GM23248 (cell line): ENCODE measurements around the gene CSHL1. TPM values are rescaled to one million over a fixed set of nuclear protein-coding genes. Genes with fewer than 3 reads are reported as not detected.
"Not testable (repeated sequence)": the region's sequence is repeated elsewhere in the genome, so short reads cannot be mapped to it uniquely, and the experiment has no call there.

ENCODE experiments used
- DNase-seq: peaks from one replicate; pipeline ENCODE4 v3.0.0-alpha.2; 2015
- H2AFZ ChIP-seq: fragments of 200-600 bp; sonication (generic); 2 replicates; pipeline ENCODE4 v1.6.1; 2016; ENCODE audit warnings: antibody characterized with exemption
- H3F3A ChIP-seq: fragments of 200-600 bp; sonication (generic); 2 replicates; pipeline ENCODE4 v1.6.1; 2016; ENCODE audit warnings: mild to moderate bottlenecking, antibody characterized with exemption, mixed run types; ENCODE audit not compliant: insufficient read depth
- H3K27ac ChIP-seq: fragments of 200-600 bp; sonication (generic); 2 replicates; pipeline ENCODE4 v1.5.1; 2016; ENCODE audit warnings: mild to moderate bottlenecking
- H3K27me3 ChIP-seq: fragments of 200-600 bp; sonication (generic); replicated peaks from 2 replicates; pipeline ENCODE4 v1.6.1; 2016; ENCODE audit warnings: mild to moderate bottlenecking; ENCODE audit not compliant: insufficient read depth
- H3K36me3 ChIP-seq: fragments of 200-600 bp; sonication (generic); 2 replicates; pipeline ENCODE4 v1.6.1; 2016; ENCODE audit warnings: low read depth, mild to moderate bottlenecking
- H3K4me1 ChIP-seq: fragments of 200-600 bp; sonication (generic); 2 replicates; pipeline ENCODE4 v1.6.1; 2016; ENCODE audit warnings: mild to moderate bottlenecking; ENCODE audit not compliant: insufficient read depth
- H3K4me2 ChIP-seq: fragments of 200-600 bp; sonication (generic); one replicate; pipeline ENCODE4 v1.6.1; 2016; ENCODE audit warnings: mild to moderate bottlenecking; ENCODE audit not compliant: unreplicated experiment
- H3K4me3 ChIP-seq: fragments of 200-600 bp; sonication (generic); 2 replicates; pipeline ENCODE4 v1.5.1; 2016; ENCODE audit warnings: mild to moderate bottlenecking
- H3K79me2 ChIP-seq: fragments of 200-600 bp; sonication (generic); 2 replicates; pipeline ENCODE4 v1.6.1; 2016; ENCODE audit warnings: mild to moderate bottlenecking; ENCODE audit not compliant: insufficient read depth
- H3K9ac ChIP-seq: fragments of 200-600 bp; sonication (generic); 2 replicates; pipeline ENCODE4 v1.6.1; 2016; ENCODE audit warnings: mild to moderate bottlenecking
- H3K9me2 ChIP-seq: fragments of 200-600 bp; sonication (generic); 2 replicates; pipeline ENCODE4 v1.6.1; 2016; ENCODE audit warnings: mixed run types, mild to moderate bottlenecking, moderate library complexity; ENCODE audit not compliant: insufficient read depth
- H3K9me3 ChIP-seq: fragments of 200-600 bp; sonication (generic); one replicate; pipeline ENCODE4 v1.6.1; 2017; ENCODE audit warnings: low read depth
- H4K20me1 ChIP-seq: fragments of 200-600 bp; sonication (generic); 2 replicates; pipeline ENCODE4 v1.6.0; 2016; ENCODE audit not compliant: insufficient read depth
- WGBS, 2 experiments: methylation state at CpG; one replicate each; pipeline ENCODE4 v1.1.6; 2015 to 2017; ENCODE audit warnings: low lambda C conversion rate in 2 of 2, low coverage in 1 of 2; ENCODE audit errors: missing lambda C conversion rate in 2 of 2; 5-methylcytosine and 5-hydroxymethylcytosine counted together
- in situ Hi-C: fragments of 300-500 bp; cut with MboI; formaldehyde crosslinking; loops from 2 replicates; pipeline ENCODE4 v1.15.0; 2020
- polyA plus RNA-seq: library from polyadenylated mRNA; unstranded; fragments of >200 nt; fragmentation: Nextera tagmentation; extraction: Ambion mirVana; gene quantifications from 2 replicates; pipeline ENCODE4 v1.2.1, GENCODE V29; 2016
- small RNA-seq: library from RNA; depleted of rRNA; stranded (forward); fragments of <200 nt; gene quantifications from one replicate; pipeline ENCODE3, GENCODE V24; 2014; ENCODE audit warnings: low read depth, low replicate concordance
- total RNA-seq: library from RNA; depleted of rRNA; stranded (reverse); fragments of >200 nt; shearing (Covaris generic); gene quantifications from 2 replicates; pipeline ENCODE4 v1.2.3, GENCODE V29; 2014; rRNA removed

The CSHL1 gene
- total and polyA plus RNA-seq, 2 experiments from 2014 or later = not detected

- peak; percentile 42 for DNase-seq
- 35 to 37% methylated on average over 9 of the region's 9 CpGs for WGBS, 2 experiments
- H3K9ac ChIP-seq, H3K27me3 ChIP-seq, H3K4me3 ChIP-seq, H3K36me3 ChIP-seq, H4K20me1 ChIP-seq, H3K79me2 ChIP-seq, H3K9me2 ChIP-seq, in situ Hi-C loops, H3K9me3 ChIP-seq: not testable (repeated sequence)
- peaks cover 20% of the 10 kb centered on the region; the same call in 1 of the 2 replicates for H3F3A ChIP-seq
- peak overlapping the region; percentile 28 for H3K4me2 ChIP-seq
- H3K27ac ChIP-seq = peak overlapping the region; percentile 47
- peak overlapping the region; percentile 56 for H2AFZ ChIP-seq
- H3K4me1 ChIP-seq = peaks cover 15% of the 10 kb centered on the region
Measured at GRCh38 chr17:63869491-63870291, 41.4 kb downstream of the CSHL1 start.

GRCh38 chr17:63866625-63867024, 44.4 kb downstream of the CSHL1 start:
- H3K27me3 ChIP-seq, H4K20me1 ChIP-seq, H3K4me2 ChIP-seq, in situ Hi-C loops, H3K27ac ChIP-seq, H3K9me3 ChIP-seq, H3K9me2 ChIP-seq, H3K36me3 ChIP-seq, H3K79me2 ChIP-seq, H3K9ac ChIP-seq, H3K4me3 ChIP-seq, H2AFZ ChIP-seq: not testable (repeated sequence)
- peaks cover 20% of the 10 kb centered on the region; the same call in 1 of the 2 replicates for H3F3A ChIP-seq
- peak; percentile 22 for DNase-seq
- H3K4me1 ChIP-seq = peaks cover 15% of the 10 kb centered on the region
- 64 to 69% methylated on average over 7 of the region's 7 CpGs for WGBS, 2 experiments

Small RNAs within 50 kb of the gene (small RNA-seq; reads per million reads assigned to genes)
- gene AC040958.1 (not detected), gene AC127029.1 (not detected), gene GH1 (not detected)

Other genes with a start within 250 kb of the CSHL1 start
- gene LIMD2, start 211.1 kb downstream of the CSHL1 start, total RNA-seq = 9.1 and 14.0 TPM in 2 replicates
- 13.6 and 15.8 TPM in 2 replicates for gene LIMD2, start 211.1 kb downstream of the CSHL1 start, polyA plus RNA-seq
- gene STRADA, start 169.5 kb downstream of the CSHL1 start, total RNA-seq = 13.9 and 15.7 TPM in 2 replicates
- gene STRADA, start 169.5 kb downstream of the CSHL1 start, polyA plus RNA-seq = 21.6 and 22.3 TPM in 2 replicates
- gene CCDC47, start 137.7 kb downstream of the CSHL1 start, total RNA-seq = 72.2 and 74.2 TPM in 2 replicates
- 60.5 and 61.6 TPM in 2 replicates for gene CCDC47, start 137.7 kb downstream of the CSHL1 start, polyA plus RNA-seq
- gene DDX42, start 137.1 kb downstream of the CSHL1 start, total RNA-seq = 49.6 and 52.6 TPM in 2 replicates
- gene DDX42, start 137.1 kb downstream of the CSHL1 start, polyA plus RNA-seq = 33.9 and 37.2 TPM in 2 replicates
- gene PSMC5, start 83.8 kb downstream of the CSHL1 start, total RNA-seq = 36.2 and 60.5 TPM in 2 replicates
- 178 and 180 TPM in 2 replicates for gene PSMC5, start 83.8 kb downstream of the CSHL1 start, polyA plus RNA-seq
- 38.1 and 47.3 TPM in 2 replicates for gene FTSJ3, start 83.6 kb downstream of the CSHL1 start, total RNA-seq
- 27.6 and 29.2 TPM in 2 replicates for gene FTSJ3, start 83.6 kb downstream of the CSHL1 start, polyA plus RNA-seq
- gene SMARCD2, start 68.6 kb downstream of the CSHL1 start, total RNA-seq = 85.1 and 88.5 TPM in 2 replicates
- gene SMARCD2, start 68.6 kb downstream of the CSHL1 start, polyA plus RNA-seq = 28.9 and 29.3 TPM in 2 replicates
- not detected in 2 replicates for gene CSH2, start 37.6 kb downstream of the CSHL1 start, total RNA-seq
- gene CSH2, start 37.6 kb downstream of the CSHL1 start, polyA plus RNA-seq = not detected in 2 replicates
- gene GH2, start 29.3 kb downstream of the CSHL1 start, total RNA-seq = not detected in 2 replicates
- not detected in 2 replicates for gene GH2, start 29.3 kb downstream of the CSHL1 start, polyA plus RNA-seq
- not detected in 2 replicates for gene CSH1, start 14.7 kb downstream of the CSHL1 start, total RNA-seq
- not detected in 2 replicates for gene CSH1, start 14.7 kb downstream of the CSHL1 start, polyA plus RNA-seq
- not detected in 2 replicates for gene GH1, start 7.6 kb upstream of the CSHL1 start, total RNA-seq
- not detected in 2 replicates for gene GH1, start 7.6 kb upstream of the CSHL1 start, polyA plus RNA-seq
- gene CD79B, start 21.1 kb upstream of the CSHL1 start, total RNA-seq = not detected in 2 replicates
- gene CD79B, start 21.1 kb upstream of the CSHL1 start, polyA plus RNA-seq = not detected in 2 replicates
- not detected in 2 replicates for gene SCN4A, start 61.7 kb upstream of the CSHL1 start, total RNA-seq
- gene SCN4A, start 61.7 kb upstream of the CSHL1 start, polyA plus RNA-seq = not detected in 2 replicates
- gene PRR29, start 87.1 kb upstream of the CSHL1 start, total RNA-seq = not detected in 2 replicates
- gene PRR29, start 87.1 kb upstream of the CSHL1 start, polyA plus RNA-seq = 0.47 TPM in 1 of 2 replicates, not detected in the other
- gene ICAM2, start 109.4 kb upstream of the CSHL1 start, total RNA-seq = 0.97 and 3.4 TPM in 2 replicates
- gene ICAM2, start 109.4 kb upstream of the CSHL1 start, polyA plus RNA-seq = 0.94 and 1.3 TPM in 2 replicates
- gene ERN1, start 218.9 kb upstream of the CSHL1 start, total RNA-seq = 5.7 and 5.8 TPM in 2 replicates
- gene ERN1, start 218.9 kb upstream of the CSHL1 start, polyA plus RNA-seq = 9.9 and 13.7 TPM in 2 replicates